ENCODE results near the gene DIP2C. TPM values are rescaled to one million over a fixed set of nuclear protein-coding genes. Genes with fewer than 3 reads are reported as not detected.

The DIP2C gene
- total and polyA plus RNA-seq, 3 experiments from 2014 or later, result 0.44 to 1.1 (median 0.55) TPM

DNA sequence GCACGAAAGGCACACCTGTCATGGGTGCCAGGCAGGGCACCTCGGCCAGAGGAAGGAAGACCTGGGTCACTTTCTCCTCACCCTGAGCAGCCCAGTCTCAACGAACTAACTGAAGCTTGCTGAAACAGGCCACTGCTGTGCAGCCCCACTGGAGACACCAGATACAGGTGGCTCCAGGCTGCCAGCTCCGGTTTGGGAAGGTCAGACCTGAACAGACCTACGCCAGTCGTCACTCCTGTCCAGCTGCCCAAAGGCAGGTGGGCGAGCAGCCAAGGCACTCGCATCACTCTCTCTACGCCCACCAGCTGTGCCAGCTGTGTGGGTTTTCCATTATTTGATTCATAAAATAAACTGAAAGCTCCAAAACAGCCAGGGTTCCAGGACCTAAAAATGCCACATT is 298.2 kb downstream of the DIP2C start:
- CTCF ChIA-PET, result no interaction called here
- peaks cover 3 to 23% (median 13%) of the 10 kb centered on the region in 3 donors for H3K36me3 Mint-ChIP-seq
- POLR2A ChIA-PET, result no interaction called here

DNA sequence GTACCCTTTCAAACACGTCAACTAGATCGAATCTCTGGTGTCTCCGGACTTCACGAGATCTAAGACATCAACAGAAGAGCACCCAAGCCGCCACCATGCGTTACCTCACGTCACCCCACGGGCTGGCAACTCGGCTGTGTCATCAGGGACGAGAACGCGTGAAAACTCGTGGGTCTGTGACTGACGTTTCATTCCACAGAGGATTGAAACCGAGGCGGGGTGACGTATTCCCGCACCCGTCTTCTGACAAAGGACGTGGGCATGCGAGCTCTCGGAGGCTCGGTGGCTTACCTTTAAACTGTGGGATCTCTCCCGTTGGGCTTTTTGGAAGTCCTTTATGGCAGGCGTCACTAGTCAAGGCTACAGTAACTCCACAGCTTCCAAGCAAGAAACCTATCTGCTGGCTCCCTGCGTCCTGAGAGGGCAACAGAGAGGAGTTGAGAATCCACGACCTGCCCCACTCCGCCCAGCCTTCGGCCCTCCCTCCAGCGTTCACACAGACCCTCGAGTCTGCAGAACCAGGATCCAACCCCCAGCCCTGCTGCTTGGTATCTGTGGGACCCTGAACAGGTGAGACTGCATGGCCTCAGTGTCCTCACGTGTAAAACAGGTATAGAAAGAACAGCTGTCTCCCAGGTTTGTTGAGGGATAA is 298.9 kb downstream of the DIP2C start:
- Histone ChIP-seq H3K27ac (ENCODE audit: low read depth, low read length) (no peak overlapping the region), H3K4me1 (ENCODE audit: insufficient read depth, low read length) (no peaks in the 10 kb centered on the region), H3K36me3 (ENCODE audit: insufficient read depth, low read length) (no peaks in the 10 kb centered on the region), H3K9me3 (ENCODE audit: low read length) (no peaks in the 10 kb centered on the region), H3K4me3 (ENCODE audit: low read length) (no peak overlapping the region), H3K27me3 (ENCODE audit: insufficient read depth, low read length, poor library complexity, severe bottlenecking) (no peaks in the 10 kb centered on the region)
- no peak overlapping the region for H3K4me3 Mint-ChIP-seq
- H3K27me3 Mint-ChIP-seq, result peaks cover 0 to 8% of the 10 kb centered on the region in 2 donors
- POLR2A ChIA-PET, result no interaction called here
- peaks cover 5 to 8% (median 7%) of the 10 kb centered on the region in 3 donors for H3K4me1 Mint-ChIP-seq
- DNase-seq, result no peak
- peaks cover 3 to 25% (median 13%) of the 10 kb centered on the region in 3 donors for H3K36me3 Mint-ChIP-seq
- no peaks in the 10 kb centered on the region for H3K9me3 Mint-ChIP-seq
- CTCF ChIA-PET, result no interaction called here
- no peak overlapping the region for H3K27ac Mint-ChIP-seq

More for the DNA sequence above, 298.2 kb downstream of the DIP2C start:
- peaks cover 5 to 8% (median 7%) of the 10 kb centered on the region in 3 donors for H3K4me1 Mint-ChIP-seq
- no peak overlapping the region for H3K27ac Mint-ChIP-seq
- Histone ChIP-seq H3K27ac (ENCODE audit: low read depth, low read length) (no peak overlapping the region), H3K36me3 (ENCODE audit: insufficient read depth, low read length) (no peaks in the 10 kb centered on the region), H3K4me1 (ENCODE audit: insufficient read depth, low read length) (no peaks in the 10 kb centered on the region), H3K9me3 (ENCODE audit: low read length) (no peaks in the 10 kb centered on the region), H3K4me3 (ENCODE audit: low read length) (no peak overlapping the region), H3K27me3 (ENCODE audit: insufficient read depth, low read length, poor library complexity, severe bottlenecking) (no peaks in the 10 kb centered on the region)
- no peak overlapping the region for H3K4me3 Mint-ChIP-seq
- H3K27me3 Mint-ChIP-seq, result peaks cover 0 to 7% of the 10 kb centered on the region in 2 donors
- DNase-seq, result no peak
- H3K9me3 Mint-ChIP-seq, result no peaks in the 10 kb centered on the region

DNA sequence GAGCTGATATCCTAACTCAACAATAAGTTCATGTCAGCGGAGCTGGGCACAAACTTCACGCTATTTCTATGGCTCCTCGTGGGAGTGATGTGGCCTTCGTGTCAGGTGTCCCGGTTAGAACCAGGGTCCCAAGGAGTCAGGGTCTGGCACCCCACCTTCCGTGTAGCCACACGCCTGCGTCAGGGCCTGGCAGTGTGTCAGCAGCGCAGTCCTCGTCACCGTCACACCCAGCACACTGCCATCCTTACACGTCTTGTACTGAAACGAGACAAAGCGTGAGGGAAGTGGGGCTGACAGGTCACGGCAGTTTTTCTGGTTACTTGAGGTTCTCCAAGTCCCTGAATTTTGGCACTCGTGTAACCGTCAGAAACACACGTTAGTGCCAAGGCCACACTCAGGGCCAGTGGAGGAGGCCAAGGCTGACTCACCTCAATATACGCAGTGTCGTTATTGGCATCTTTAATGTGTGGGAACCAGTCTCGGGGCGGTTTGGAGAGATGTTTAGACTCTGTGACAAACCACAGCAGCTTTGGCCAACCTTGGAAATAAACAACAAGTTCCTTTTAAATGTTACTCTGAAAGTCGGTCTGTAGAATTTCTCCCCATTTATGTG is 299.5 kb downstream of the DIP2C start:
- Mint-ChIP-seq H3K27ac (no peak overlapping the region), H3K9me3 (no peaks in the 10 kb centered on the region), H3K36me3 (peaks cover 3 to 27% (median 13%) of the 10 kb centered on the region in 3 donors), H3K4me3 (no peak overlapping the region), H3K4me1 (peaks cover 3 to 7% (median 6%) of the 10 kb centered on the region in 3 donors), H3K27me3 (peaks cover 0 to 10% of the 10 kb centered on the region in 2 donors)
- Histone ChIP-seq H3K4me3 (ENCODE audit: low read length) (no peak overlapping the region), H3K36me3 (ENCODE audit: insufficient read depth, low read length) (no peaks in the 10 kb centered on the region), H3K4me1 (ENCODE audit: insufficient read depth, low read length) (no peaks in the 10 kb centered on the region), H3K27me3 (ENCODE audit: insufficient read depth, low read length, poor library complexity, severe bottlenecking) (no peaks in the 10 kb centered on the region), H3K9me3 (ENCODE audit: low read length) (no peaks in the 10 kb centered on the region), H3K27ac (ENCODE audit: low read depth, low read length) (no peak overlapping the region)
- CTCF ChIA-PET, result no interaction called here
- no peak for DNase-seq
- POLR2A ChIA-PET, result no interaction called here

DNA sequence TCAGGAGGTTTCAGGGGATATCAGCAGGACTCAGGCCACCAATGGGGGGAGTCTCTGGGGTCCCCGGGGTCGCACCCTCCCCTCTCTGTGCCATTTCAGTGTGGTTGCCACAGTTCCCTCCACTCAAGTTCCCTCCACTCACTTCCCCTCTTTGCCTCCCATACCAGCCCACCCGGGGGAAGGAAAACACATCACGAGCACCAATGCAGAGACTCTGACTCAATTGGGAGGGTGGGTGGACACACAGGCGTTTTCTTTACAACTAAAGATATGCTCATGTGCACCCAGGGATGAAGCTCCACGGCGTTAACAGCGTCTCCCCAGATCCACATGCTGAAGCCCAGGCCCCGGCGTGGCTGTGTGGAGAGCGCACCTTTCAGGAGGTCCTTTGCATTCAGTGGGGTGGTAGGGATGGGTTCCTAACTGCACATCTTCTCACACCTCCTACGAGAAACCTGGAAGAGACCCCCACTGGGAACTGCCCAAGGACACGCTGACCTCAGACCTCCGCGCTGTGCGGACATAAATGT is 300.1 kb downstream of the DIP2C start:
- Histone ChIP-seq H3K36me3 (ENCODE audit: insufficient read depth, low read length) (no peaks in the 10 kb centered on the region), H3K4me1 (ENCODE audit: insufficient read depth, low read length) (no peaks in the 10 kb centered on the region), H3K27ac (ENCODE audit: low read depth, low read length) (no peak overlapping the region), H3K27me3 (ENCODE audit: insufficient read depth, low read length, poor library complexity, severe bottlenecking) (no peaks in the 10 kb centered on the region), H3K9me3 (ENCODE audit: low read length) (no peaks in the 10 kb centered on the region), H3K4me3 (ENCODE audit: low read length) (no peak overlapping the region)
- Mint-ChIP-seq H3K4me1 (peaks cover 0 to 5% (median 5%) of the 10 kb centered on the region in 3 donors), H3K36me3 (peaks cover 3 to 29% (median 13%) of the 10 kb centered on the region in 3 donors), H3K27me3 (peaks cover 0 to 10% of the 10 kb centered on the region in 2 donors), H3K4me3 (no peak overlapping the region), H3K27ac (no peak overlapping the region), H3K9me3 (no peaks in the 10 kb centered on the region)
- DNase-seq, result no peak
- ChIA-PET POLR2A (no interaction called here), CTCF (no interaction called here)

DNA sequence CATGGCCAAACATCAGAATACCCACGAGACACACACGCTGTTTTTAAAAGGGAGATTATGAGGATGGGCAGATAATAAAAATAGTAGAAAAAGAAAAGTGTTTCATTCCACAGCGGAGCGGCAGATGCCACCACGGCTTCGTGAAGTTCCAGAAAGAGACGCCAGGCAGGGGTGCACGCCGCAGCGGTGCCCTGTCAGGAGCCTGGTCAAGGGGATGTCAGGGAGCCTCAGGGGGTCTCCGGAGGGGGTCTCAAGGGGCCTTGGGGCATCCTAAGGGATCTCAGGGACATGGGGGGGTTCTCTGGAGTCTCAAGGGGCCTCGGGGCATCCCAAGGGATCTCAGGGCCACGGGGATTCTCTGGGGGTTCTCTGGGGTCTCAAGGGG is 300.8 kb downstream of the DIP2C start:
- H3K27ac Mint-ChIP-seq, result peak overlapping the region in 2 of 8 donors; percentile 63 to 96
- H3K4me1 Mint-ChIP-seq, result peaks cover 0 to 4% (median 0%) of the 10 kb centered on the region in 3 donors
- CTCF ChIA-PET, result no interaction called here
- no peaks in the 10 kb centered on the region for H3K36me3 ChIP-seq (ENCODE audit: insufficient read depth, low read length)
- no peaks in the 10 kb centered on the region for H3K4me1 ChIP-seq (ENCODE audit: insufficient read depth, low read length)
- no peak overlapping the region for H3K27ac ChIP-seq (ENCODE audit: low read depth, low read length)
- no peaks in the 10 kb centered on the region for H3K27me3 ChIP-seq (ENCODE audit: insufficient read depth, low read length, poor library complexity, severe bottlenecking)
- H3K4me3 Mint-ChIP-seq, result peak overlapping the region in 1 of 7 donors; percentile 73
- H3K9me3 ChIP-seq (ENCODE audit: low read length), result no peaks in the 10 kb centered on the region
- H3K4me3 ChIP-seq (ENCODE audit: low read length), result no peak overlapping the region
- peaks cover 0 to 10% of the 10 kb centered on the region in 2 donors for H3K27me3 Mint-ChIP-seq
- POLR2A ChIA-PET, result no interaction called here
- H3K9me3 Mint-ChIP-seq, result no peaks in the 10 kb centered on the region
- no peak for DNase-seq
- peaks cover 3 to 31% (median 16%) of the 10 kb centered on the region in 3 donors for H3K36me3 Mint-ChIP-seq

DNA sequence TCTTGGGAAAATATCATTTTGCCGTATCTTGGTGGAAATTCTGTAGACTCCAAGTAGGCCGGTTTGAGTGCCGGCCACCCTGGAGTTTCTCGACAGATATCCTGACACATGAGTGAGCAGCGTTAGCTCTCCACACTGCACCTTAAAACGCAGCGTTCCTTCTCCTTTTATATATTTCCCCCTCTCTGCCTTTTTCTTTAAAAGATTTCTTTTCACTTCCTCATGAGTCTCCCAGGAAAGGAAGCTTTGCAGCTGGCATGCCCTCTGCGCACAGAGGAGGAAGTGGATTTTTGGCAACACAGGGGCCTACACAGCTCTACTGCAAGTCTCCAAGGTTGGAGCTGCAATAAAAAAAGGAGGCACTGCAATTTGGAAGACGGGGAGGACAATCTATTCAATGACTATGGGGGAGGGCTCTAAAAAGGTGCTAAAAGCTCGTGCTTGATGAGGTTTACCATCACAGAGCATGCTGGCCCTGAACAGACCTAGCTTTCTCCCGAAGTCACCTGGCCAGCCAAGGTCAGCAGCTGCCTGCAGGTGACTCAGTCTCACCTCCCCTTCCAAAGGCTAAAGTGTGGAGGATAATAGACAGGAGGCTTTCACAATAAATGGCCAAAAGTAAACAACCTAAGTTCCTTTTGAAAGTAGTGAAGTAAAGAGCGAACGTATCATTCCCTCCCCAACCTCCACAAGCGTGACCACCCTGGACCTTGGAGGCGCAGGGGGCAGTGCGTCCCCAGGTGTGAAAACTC is 301.4 kb downstream of the DIP2C start:
- DNase-seq, result no peak
- no peaks in the 10 kb centered on the region for H3K4me1 ChIP-seq (ENCODE audit: insufficient read depth, low read length)
- ChIA-PET POLR2A (no interaction called here), CTCF (no interaction called here)
- peaks cover 3 to 33% (median 17%) of the 10 kb centered on the region in 3 donors for H3K36me3 Mint-ChIP-seq
- H3K27me3 ChIP-seq (ENCODE audit: insufficient read depth, low read length, poor library complexity, severe bottlenecking), result no peaks in the 10 kb centered on the region
- peaks cover 0 to 6% (median 0%) of the 10 kb centered on the region in 3 donors for H3K4me1 Mint-ChIP-seq
- H3K9me3 ChIP-seq (ENCODE audit: low read length), result no peaks in the 10 kb centered on the region
- no peaks in the 10 kb centered on the region for H3K9me3 Mint-ChIP-seq
- peak overlapping the region in 3 of 8 donors; percentile 43 to 96 (median 63) for H3K27ac Mint-ChIP-seq
- no peak overlapping the region for H3K4me3 ChIP-seq (ENCODE audit: low read length)
- peaks cover 0 to 10% of the 10 kb centered on the region in 2 donors for H3K27me3 Mint-ChIP-seq
- H3K36me3 ChIP-seq (ENCODE audit: insufficient read depth, low read length), result no peaks in the 10 kb centered on the region
- H3K27ac ChIP-seq (ENCODE audit: low read depth, low read length), result no peak overlapping the region
- peak overlapping the region in 1 of 7 donors; percentile 73 for H3K4me3 Mint-ChIP-seq

DNA sequence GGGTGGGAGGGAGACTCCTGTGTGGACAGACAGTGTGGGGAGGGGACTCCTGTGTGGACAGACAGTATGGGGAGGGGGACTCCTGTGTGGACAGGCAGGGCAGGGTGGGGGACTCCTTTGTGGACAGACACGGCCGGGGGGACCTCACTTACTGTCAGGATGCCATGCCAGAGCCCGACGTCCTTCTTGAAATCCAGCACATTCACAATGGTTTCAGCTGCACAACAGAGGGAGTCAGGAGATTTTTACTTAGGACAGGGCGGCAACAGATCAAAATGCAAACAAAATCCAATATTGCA is 301.9 kb downstream of the DIP2C start:
- H3K9me3 Mint-ChIP-seq, result no peaks in the 10 kb centered on the region
- no peak overlapping the region for H3K4me3 Mint-ChIP-seq
- H3K4me1 Mint-ChIP-seq, result peaks cover under 1 to 7% (median under 1%) of the 10 kb centered on the region in 3 donors
- peaks cover 0 to 8% of the 10 kb centered on the region in 2 donors for H3K27me3 Mint-ChIP-seq
- peaks cover 3 to 32% (median 14%) of the 10 kb centered on the region in 3 donors for H3K36me3 Mint-ChIP-seq
- no peak overlapping the region for H3K27ac Mint-ChIP-seq
- Histone ChIP-seq H3K36me3 (ENCODE audit: insufficient read depth, low read length) (no peaks in the 10 kb centered on the region), H3K27ac (ENCODE audit: low read depth, low read length) (no peak overlapping the region), H3K9me3 (ENCODE audit: low read length) (no peaks in the 10 kb centered on the region), H3K4me3 (ENCODE audit: low read length) (no peak overlapping the region), H3K4me1 (ENCODE audit: insufficient read depth, low read length) (peaks cover under 1% of the 10 kb centered on the region), H3K27me3 (ENCODE audit: insufficient read depth, low read length, poor library complexity, severe bottlenecking) (no peaks in the 10 kb centered on the region)
- POLR2A ChIA-PET, result no interaction called here
- CTCF ChIA-PET, result no interaction called here
- no peak for DNase-seq

Measured in CD8-positive, alpha-beta memory T cell (primary cell).